ENCODE results near the gene IL1RAPL2. TPM values are rescaled to one million over a fixed set of nuclear protein-coding genes. Genes with fewer than 3 reads are reported as not detected.
"Not testable (repeated sequence)": the region's sequence is repeated elsewhere in the genome, so short reads cannot be mapped to it uniquely, and the experiment has no call there.

IL1RAPL2 gene
- polyA plus RNA-seq, 4 donors = 0.74 to 0.99 (median 0.88) TPM

DNA sequence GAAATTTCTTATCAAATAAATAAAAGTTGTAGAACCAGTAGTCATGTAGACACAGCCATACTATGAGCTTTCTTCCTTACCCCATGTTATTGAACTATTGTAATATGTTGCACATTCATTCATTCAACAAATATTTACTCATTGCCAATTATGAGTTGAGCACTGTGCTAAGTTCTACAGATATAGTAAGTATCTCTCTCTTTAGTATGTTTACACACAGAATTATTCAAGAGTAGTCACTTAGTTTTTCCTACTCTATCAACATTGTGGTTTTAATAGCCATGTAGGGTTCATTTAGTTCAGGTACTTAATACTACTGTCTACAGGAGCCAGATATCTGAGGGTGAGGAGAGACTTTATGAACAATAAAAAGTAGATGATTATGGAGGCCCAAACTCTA is 568.3 kb downstream of the IL1RAPL2 start:
- DNase-seq (ENCODE audit: low read depth in 4 of 4, low spot score in 3 of 4) = no peak

GRCh38 chrX:105136786-105137185 is 570.8 kb downstream of the IL1RAPL2 start:
- no peak for DNase-seq (ENCODE audit: low read depth in 4 of 4, low spot score in 3 of 4)

GRCh38 chrX:105150036-105150435 is 584.0 kb downstream of the IL1RAPL2 start:
- no peak for DNase-seq (ENCODE audit: low read depth in 4 of 4, low spot score in 3 of 4)

DNA sequence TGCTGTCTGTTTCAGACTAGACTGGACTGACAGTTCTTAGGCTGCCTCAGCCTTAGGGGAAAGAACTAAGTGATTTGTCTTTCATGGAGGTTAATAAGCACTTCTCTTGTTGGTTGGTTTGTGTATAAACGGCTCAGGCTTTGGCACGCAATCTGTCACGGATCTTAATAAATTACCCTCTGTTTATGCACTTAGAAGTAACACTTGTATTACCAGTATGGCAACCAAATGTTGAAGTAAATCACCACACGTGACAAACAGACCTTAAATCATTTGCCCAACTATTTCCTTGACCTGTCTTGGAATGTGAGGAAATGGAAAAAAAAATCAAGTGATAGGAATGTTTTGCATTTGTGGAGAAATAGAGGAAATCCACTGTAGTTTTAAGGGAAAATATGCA is 584.6 kb downstream of the IL1RAPL2 start:
- DNase-seq (ENCODE audit: low read depth in 4 of 4, low spot score in 3 of 4) = no peak

GRCh38 chrX:105167233-105167632 is 601.2 kb downstream of the IL1RAPL2 start:
- no peak for DNase-seq (ENCODE audit: low read depth in 4 of 4, low spot score in 3 of 4)

- DNase-seq (ENCODE audit: low read depth in 4 of 4, low spot score in 3 of 4) = no peak
Measured at GRCh38 chrX:105168577-105168976, 602.6 kb downstream of the IL1RAPL2 start.

GRCh38 chrX:105173071-105173470 is 607.1 kb downstream of the IL1RAPL2 start:
- no peak for DNase-seq (ENCODE audit: low read depth in 4 of 4, low spot score in 3 of 4)

GRCh38 chrX:105179644-105180043 is 613.6 kb downstream of the IL1RAPL2 start:
- DNase-seq (ENCODE audit: low read depth in 4 of 4, low spot score in 3 of 4) = no peak

- DNase-seq (ENCODE audit: low read depth in 4 of 4, low spot score in 3 of 4) = no peak
Measured at GRCh38 chrX:105189093-105189492, 623.1 kb downstream of the IL1RAPL2 start.

DNA sequence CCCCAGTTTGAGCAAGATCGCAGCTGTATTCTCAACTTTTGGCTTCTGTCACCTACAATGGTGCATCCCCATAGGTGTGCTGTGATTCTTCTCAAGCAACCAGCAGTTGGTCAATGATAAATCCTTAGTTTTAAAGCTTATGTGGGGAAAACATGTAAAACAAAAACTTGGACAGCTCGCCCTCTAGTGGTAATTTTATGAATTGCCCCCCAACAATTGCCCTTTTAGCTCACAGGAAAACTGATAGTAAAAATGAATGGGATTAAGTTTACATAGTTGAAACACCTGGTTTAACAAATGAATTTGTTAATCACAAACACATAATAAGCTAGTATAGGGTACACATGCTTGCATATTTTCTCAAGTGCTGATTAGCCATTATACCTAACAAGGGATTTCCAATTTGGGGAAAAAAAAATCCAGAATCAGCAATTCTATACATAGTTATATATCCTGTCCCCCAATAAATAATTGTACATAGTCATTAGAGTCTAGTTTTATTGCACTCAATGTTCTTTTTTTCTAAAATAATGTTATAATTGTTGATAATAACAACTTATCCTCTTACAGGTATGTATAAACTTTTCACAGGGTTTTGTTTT is 624.4 kb downstream of the IL1RAPL2 start:
- DNase-seq (ENCODE audit: low read depth in 4 of 4, low spot score in 3 of 4) = peak; percentile 5 to 25 (median 11)

DNA sequence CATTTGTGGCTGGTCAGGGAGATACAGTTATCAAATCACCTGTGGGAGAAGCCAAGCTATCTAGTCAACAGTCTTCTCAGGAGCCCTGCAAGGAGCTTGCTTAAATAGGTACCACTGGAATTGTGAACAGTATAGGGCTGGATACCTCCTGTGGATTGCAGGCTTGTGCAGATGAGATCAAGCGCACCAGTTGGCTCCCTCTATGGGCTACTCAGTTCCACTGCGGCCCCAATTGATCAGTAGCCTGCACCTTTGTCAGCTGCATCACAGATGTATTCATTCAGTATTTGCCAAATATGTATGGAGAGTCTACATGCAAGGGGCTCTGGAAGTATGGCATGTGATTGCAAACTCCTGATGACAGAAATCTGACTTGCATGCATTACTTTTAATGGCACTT is 625.9 kb downstream of the IL1RAPL2 start:
- DNase-seq (ENCODE audit: low read depth in 4 of 4, low spot score in 3 of 4) = peak in 1 of 4 donors; percentile 3

- no peak for DNase-seq (ENCODE audit: low read depth in 4 of 4, low spot score in 3 of 4)
Measured at GRCh38 chrX:105209406-105209805, 643.4 kb downstream of the IL1RAPL2 start.

DNA sequence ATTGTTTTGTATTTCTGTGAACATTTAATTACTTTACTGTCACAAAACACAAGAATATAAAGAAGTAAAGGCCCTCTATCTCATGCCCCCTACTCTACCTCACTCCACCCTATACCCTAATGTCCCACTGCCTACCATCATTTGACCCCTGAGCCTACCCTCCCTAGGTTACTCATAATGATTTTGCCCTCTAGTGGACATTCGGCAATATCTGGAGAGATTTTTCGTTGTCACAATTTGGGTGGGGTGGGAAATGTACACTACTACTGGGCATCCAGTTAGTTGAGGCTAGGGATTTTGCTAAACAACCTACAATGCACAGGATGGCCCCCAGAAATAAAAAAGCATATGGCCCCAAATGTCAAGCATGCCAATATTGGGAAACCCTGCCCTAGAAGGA is 644.3 kb downstream of the IL1RAPL2 start:
- no peak for DNase-seq (ENCODE audit: low read depth in 4 of 4, low spot score in 3 of 4)

DNA sequence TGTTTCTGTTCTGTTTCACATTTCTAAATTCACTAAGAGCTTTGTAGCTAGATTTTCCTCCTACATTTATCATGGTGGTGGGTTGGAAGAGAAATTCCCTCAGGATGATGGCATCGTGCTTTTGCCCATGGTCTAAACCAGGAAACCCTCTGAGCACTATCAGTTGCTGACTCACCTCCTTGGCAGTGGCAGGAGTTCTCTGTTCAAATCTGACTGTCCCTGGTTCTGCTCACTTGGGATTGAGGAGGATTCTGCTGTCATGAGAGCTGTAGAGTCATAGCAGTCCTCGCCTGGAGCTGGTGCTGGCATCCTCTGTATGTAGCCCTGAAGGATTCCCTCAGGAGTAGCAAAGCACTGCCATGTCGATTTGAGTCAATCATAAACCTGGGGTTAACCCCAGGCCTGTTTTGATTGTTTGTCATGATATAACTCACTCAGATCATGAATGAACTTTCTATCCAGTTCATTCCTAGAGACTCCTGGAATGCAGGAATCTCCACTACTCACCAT is 645.1 kb downstream of the IL1RAPL2 start:
- DNase-seq (ENCODE audit: low read depth in 4 of 4, low spot score in 3 of 4) = no peak

- DNase-seq (ENCODE audit: low read depth in 4 of 4, low spot score in 3 of 4) = no peak
Measured at GRCh38 chrX:105219454-105220401, 653.7 kb downstream of the IL1RAPL2 start.

DNA sequence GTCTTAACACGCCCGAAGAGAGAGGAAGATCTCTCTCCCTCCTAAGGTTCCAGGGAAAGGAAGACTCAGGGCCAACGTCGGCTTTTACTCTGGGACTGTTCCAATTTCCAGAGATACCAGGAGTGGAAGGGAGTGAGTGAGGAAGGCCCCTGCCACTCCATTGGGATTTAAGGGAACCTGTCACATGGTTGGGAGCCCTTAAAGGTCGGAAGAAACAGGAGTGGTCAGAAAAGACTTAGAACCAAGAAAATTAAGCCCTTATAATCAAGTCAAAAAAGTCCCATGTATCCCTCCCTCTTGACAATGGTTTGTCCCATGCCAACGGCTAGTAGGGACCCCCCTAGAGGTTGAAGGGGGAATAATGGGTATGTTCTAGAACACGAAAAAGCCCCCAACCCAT is 654.6 kb downstream of the IL1RAPL2 start, which contains the start of gene TEX13A:
TEX13A (minus strand) TSS at position 59 of the 400 bp plus-strand sequence. CDS start 297 bp downstream, outside the sequence.
- no peak for DNase-seq (ENCODE audit: low read depth in 4 of 4, low spot score in 3 of 4)

- DNase-seq (ENCODE audit: low read depth in 4 of 4, low spot score in 3 of 4) = no peak
Measured at GRCh38 chrX:105221374-105221773, 655.4 kb downstream of the IL1RAPL2 start.

DNA sequence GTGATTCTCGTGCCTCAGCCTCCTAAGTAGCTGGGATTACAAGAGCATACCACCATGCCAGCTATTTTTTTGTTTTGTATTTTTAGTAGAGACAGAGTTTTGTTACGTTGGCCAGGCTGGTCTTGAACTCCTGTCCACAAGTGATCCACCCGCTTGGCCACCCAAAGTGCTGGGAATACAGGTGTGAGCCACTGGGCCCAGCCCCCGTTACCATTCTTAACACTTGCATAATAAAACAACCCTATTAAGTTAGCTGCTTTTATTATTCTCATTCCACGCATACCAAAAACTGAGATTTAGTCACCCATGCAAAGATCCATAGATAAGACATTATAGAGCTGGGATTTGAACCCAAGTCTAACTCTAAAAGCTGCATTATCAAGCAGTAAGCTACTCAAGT is 660.5 kb downstream of the IL1RAPL2 start:
- DNase-seq (ENCODE audit: low read depth in 4 of 4, low spot score in 3 of 4) = no peak

GRCh38 chrX:105228602-105229001 is 662.6 kb downstream of the IL1RAPL2 start:
- DNase-seq (ENCODE audit: low read depth in 4 of 4, low spot score in 3 of 4) = no peak

DNA sequence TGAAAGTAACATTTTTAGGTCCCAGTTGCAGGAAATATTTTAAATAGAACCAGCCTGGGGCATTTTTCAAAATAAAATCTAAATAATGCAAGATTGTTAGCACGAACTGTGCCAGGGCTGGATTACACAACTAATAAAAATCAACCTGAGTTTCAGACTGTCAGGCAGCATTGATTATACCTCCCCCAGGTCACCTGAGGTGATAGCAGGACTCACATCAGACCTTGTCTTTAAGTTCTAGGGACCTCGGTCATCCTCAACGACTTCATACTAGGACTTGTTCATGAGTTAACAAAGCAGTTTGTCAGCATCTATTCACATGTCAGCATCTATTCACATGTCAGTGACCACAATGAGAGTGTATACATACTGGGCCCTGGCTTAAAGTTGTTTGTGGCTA is 663.1 kb downstream of the IL1RAPL2 start:
- DNase-seq (ENCODE audit: low read depth in 4 of 4, low spot score in 3 of 4) = no peak

DNA sequence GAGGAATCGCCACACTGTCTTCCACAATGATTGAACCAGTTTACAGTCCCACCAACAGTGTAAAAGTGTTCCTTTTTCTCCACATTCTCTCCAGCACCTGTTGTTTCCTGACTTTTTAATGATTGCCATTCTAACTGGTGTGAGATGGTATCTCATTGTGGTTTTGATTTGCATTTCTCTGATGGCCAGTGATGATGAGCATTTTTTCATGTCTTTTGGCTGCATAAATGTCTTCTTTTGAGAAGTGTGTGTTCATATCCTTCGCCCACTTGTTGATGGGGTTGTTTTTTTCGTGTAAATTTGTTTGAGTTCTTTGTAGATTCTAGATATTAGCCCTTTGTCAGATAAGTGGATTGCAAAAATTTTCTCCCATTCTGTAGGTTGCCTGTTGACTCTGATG is 671.4 kb downstream of the IL1RAPL2 start:
- not testable (repeated sequence) for DNase-seq (ENCODE audit: low read depth in 4 of 4, low spot score in 3 of 4)

- DNase-seq (ENCODE audit: low read depth in 4 of 4, low spot score in 3 of 4) = no peak
Measured at GRCh38 chrX:105241056-105241455, 675.1 kb downstream of the IL1RAPL2 start.

Data from right renal pelvis (tissue), 4 donors.